SK-N-MC (cell line): Measurements from ENCODE around the gene CELSR3.

Source experiments
- DNase-seq: peaks from one replicate; pipeline ENCODE4 v3.0.0-alpha.2; 2011; ENCODE audit warnings: low read depth, low spot score
- H3K27ac ChIP-seq: fragments of 200-600 bp; sonication (generic); 2 replicates; pipeline ENCODE4 v1.5.1; 2016; ENCODE audit warnings: mixed run types
- H3K36me3 ChIP-seq: fragments of 200-600 bp; sonication (generic); 2 replicates; pipeline ENCODE4 v1.6.1; 2017; ENCODE audit warnings: antibody characterized with exemption, low read length, mixed read lengths; ENCODE audit not compliant: insufficient read depth
- H3K4me3 ChIP-seq: fragments of 200-600 bp; sonication (generic); 2 replicates; pipeline ENCODE4 v1.5.1; 2016
- H3K9ac ChIP-seq: fragments of 200-600 bp; sonication (generic); 2 replicates; pipeline ENCODE4 v1.8.0; 2017; ENCODE audit warnings: mixed run types, mixed read lengths; ENCODE audit not compliant: insufficient read length
- H3K9me3 ChIP-seq: fragments of 200-600 bp; sonication (generic); 2 replicates; pipeline ENCODE4 v1.6.1; 2017; ENCODE audit warnings: low read depth, mild to moderate bottlenecking, antibody characterized with exemption, low read length, moderate library complexity, mixed read lengths
- EZH2 ChIP-seq: fragments of 200-600 bp; sonication (generic); IDR thresholded peaks from one replicate; pipeline ENCODE4 v1.6.1; 2017; ENCODE audit warnings: antibody characterized with exemption
- FOXP2 ChIP-seq: optimal IDR thresholded peaks from 2 replicates; pipeline ENCODE3; 2011; ENCODE audit warnings: mild to moderate bottlenecking, moderate library complexity; ENCODE audit not compliant: insufficient read depth; ENCODE audit errors: extremely low read length, control extremely low read depth
- POLR2AphosphoS5 ChIP-seq: IDR thresholded peaks from 2 replicates; pipeline ENCODE4 v1.6.1; 2012; ENCODE audit warnings: mild to moderate bottlenecking, low read depth, low read length, borderline replicate concordance

The CELSR3 gene

GRCh38 chr3:48684480-48685143, 21.9 kb upstream of the CELSR3 start:
- TF ChIP-seq FOXP2 (no peak), POLR2AphosphoS5 (no peak), EZH2 (no peak)
- DNase-seq, result no peak
- Histone ChIP-seq H3K9ac (peak overlapping the region; percentile 20), H3K4me3 (peak overlapping the region; percentile 57), H3K27ac (no peak overlapping the region), H3K9me3 (no peaks in the 10 kb centered on the region), H3K36me3 (peaks cover 12% of the 10 kb centered on the region; the same call in 1 of the 2 replicates)

GRCh38 chr3:48684054-48684349, 21.3 kb upstream of the CELSR3 start:
- peak overlapping the region; percentile 15 for H3K9ac ChIP-seq

GRCh38 chr3:48682786-48683185, 20.1 kb upstream of the CELSR3 start:
- no peaks in the 10 kb centered on the region for H3K9me3 ChIP-seq
- no peaks in the 10 kb centered on the region; the same call in 1 of the 2 replicates for H3K36me3 ChIP-seq
- peak overlapping the region; percentile 25; the same call in 1 of the 2 replicates for H3K4me3 ChIP-seq
- TF ChIP-seq EZH2 (no peak), POLR2AphosphoS5 (no peak), FOXP2 (no peak)
- no peak overlapping the region for H3K27ac ChIP-seq
- no peak for DNase-seq
- H3K9ac ChIP-seq, result no peak overlapping the region

More at GRCh38 chr3:48684054-48684349, 21.3 kb upstream of the CELSR3 start:
- Histone ChIP-seq H3K9me3 (no peaks in the 10 kb centered on the region), H3K36me3 (peaks cover 9% of the 10 kb centered on the region; the same call in 1 of the 2 replicates), H3K4me3 (0 out of 2 replicates have a peak overlapping the region, but pooled peaks have one; percentile 57), H3K27ac (no peak overlapping the region)
- TF ChIP-seq POLR2AphosphoS5 (no peak), FOXP2 (no peak), EZH2 (no peak)
- no peak for DNase-seq

GRCh38 chr3:48681974-48682610, 19.4 kb upstream of the CELSR3 start:
- TF ChIP-seq FOXP2 (no peak), POLR2AphosphoS5 (no peak), EZH2 (no peak)
- H3K9me3 ChIP-seq, result no peaks in the 10 kb centered on the region
- no peak overlapping the region for H3K4me3 ChIP-seq
- DNase-seq, result no peak
- no peaks in the 10 kb centered on the region; the same call in 1 of the 2 replicates for H3K36me3 ChIP-seq
- no peak overlapping the region for H3K9ac ChIP-seq
- no peak overlapping the region for H3K27ac ChIP-seq

DNA sequence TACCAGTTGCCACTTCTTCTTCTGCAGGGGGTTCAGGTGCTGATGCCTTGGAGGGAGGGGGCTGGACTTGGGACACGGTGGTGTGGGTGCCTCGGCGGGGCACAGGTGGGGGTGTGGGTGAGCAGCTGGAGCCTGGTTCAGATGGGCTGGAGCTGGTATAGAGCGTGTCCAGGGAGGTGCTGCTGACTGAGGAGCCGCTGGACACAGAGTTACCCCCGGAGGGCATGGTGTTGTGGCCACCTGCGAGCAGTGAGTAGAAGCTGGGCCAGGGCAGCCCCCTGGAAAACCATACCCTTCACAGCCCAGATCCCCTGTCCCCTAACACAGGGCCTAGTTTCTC, 18.8 kb upstream of the CELSR3 start:
- H3K4me3 ChIP-seq, result no peak overlapping the region

GRCh38 chr3:48680811-48681540, 18.3 kb upstream of the CELSR3 start:
- no peak for TF ChIP-seq FOXP2
- no peak for TF ChIP-seq EZH2
- TF ChIP-seq POLR2AphosphoS5, result no peak
- H3K4me3 ChIP-seq, result no peak overlapping the region
- no peaks in the 10 kb centered on the region; the same call in 1 of the 2 replicates for H3K36me3 ChIP-seq
- no peaks in the 10 kb centered on the region for H3K9me3 ChIP-seq
- H3K27ac ChIP-seq, result no peak overlapping the region
- DNase-seq, result no peak
- H3K9ac ChIP-seq, result no peak overlapping the region

More for the DNA sequence above, 18.8 kb upstream of the CELSR3 start:
- Histone ChIP-seq H3K9me3 (no peaks in the 10 kb centered on the region), H3K36me3 (no peaks in the 10 kb centered on the region; the same call in 1 of the 2 replicates), H3K9ac (no peak overlapping the region), H3K27ac (no peak overlapping the region)
- DNase-seq, result no peak
- TF ChIP-seq POLR2AphosphoS5 (no peak), FOXP2 (no peak), EZH2 (no peak)

DNA sequence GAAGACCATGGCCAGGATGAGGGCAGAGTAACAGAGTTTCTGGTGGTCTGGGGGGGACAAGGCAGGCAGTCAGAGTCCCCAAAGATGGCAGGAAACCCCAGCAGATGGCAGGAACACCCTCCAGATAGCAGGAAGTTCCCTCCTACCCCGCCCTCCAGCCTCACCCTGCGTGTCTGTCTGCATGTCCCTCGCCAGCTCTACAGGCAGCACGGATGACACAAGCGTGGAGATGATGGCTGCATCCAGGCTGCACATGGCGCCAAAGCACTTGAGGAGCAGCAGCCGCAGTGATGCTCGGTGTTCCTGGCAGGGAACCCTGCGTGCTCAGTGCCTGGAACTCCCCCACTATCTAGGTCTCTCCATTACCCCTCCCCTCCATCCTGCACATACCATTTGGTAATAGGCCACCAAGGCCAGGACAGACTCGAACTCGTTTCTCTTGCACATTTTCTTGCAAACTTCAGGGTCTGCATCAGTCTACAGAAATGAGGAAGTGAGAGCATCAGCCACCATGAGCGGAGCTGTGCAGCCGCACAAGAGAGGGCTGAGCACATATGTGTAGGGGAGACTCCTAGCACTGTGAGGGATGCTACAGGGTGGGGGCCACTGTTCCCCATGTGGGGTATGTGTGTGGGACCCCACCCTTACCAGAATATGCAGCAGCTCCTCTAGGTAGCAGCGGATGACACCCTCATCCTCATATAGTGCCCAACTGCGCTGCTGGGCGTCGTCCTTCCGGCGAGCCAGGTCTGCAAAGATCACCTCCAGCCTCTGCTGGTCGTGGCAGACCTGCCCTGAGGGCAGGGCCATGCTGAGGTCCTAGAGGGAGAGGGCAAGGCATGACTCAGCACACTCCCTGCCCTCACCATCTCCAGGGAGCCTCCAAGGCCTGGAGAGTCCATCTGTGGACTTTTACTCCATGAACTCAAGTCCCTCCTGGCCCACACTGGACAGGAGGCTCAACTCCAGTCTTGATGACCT, 17.0 kb upstream of the CELSR3 start:
- TF ChIP-seq FOXP2 (no peak), EZH2 (no peak), POLR2AphosphoS5 (no peak)
- no peak for DNase-seq
- H3K36me3 ChIP-seq, result no peaks in the 10 kb centered on the region; the same call in 1 of the 2 replicates

More for the DNA sequence above, 17.0 kb upstream of the CELSR3 start:
- Histone ChIP-seq H3K9ac (no peak overlapping the region), H3K27ac (no peak overlapping the region), H3K9me3 (no peaks in the 10 kb centered on the region), H3K4me3 (no peak overlapping the region)
